HCT116 (cell line): ENCODE measurements around the gene ZBTB49. TPM values are rescaled to one million over a fixed set of nuclear protein-coding genes. Genes with fewer than 3 reads are reported as not detected.
"Not testable (repeated sequence)": the region's sequence is repeated elsewhere in the genome, so short reads cannot be mapped to it uniquely, and the experiment has no call there.

Source experiments
- ATAC-seq: fragments of 200-7000 bp; cut with Tn5 transposase; 2 replicates; pipeline ENCODE4 v1.9.1; 2020; ENCODE audit warnings: mild to moderate bottlenecking, moderate library complexity
- BruUV-seq: library from RNA; stranded (reverse); fragments of 400-500 nt; replicated peaks from 2 replicates; lab custom pipeline; 2021; lab: Mats Ljungman, UMichigan
- CTCF ChIA-PET: fragments of 300-600 bp; sonication (Branson Sonifier 250); formaldehyde crosslinking; loops from one replicate; lab custom pipeline; 2021; ENCODE audit warnings: antibody characterized with exemption; lab: Charles Lee
- POLR2A ChIA-PET: fragments of 300-600, 350-600 bp; sonication (Branson Sonifier 250); formaldehyde crosslinking; loops from one replicate; lab custom pipeline; 2021; ENCODE audit warnings: antibody characterized with exemption; lab: Charles Lee
- RAD21 ChIA-PET, 2 experiments: fragments of 300-600 bp; sonication (Branson Sonifier 250); formaldehyde crosslinking; loops; one replicate each; lab custom pipeline; 2023; ENCODE audit warnings: low total read pairs in 2 of 2; ENCODE audit not compliant: uncharacterized antibody in 2 of 2, unreplicated experiment in 2 of 2, low non-redundant PET in 1 of 2; lab: Charles Lee
- DNase-seq: peaks from one replicate; pipeline ENCODE4 v3.0.0-alpha.2; 2010; ENCODE audit warnings: low read depth, low spot score
- H2AFZ ChIP-seq: fragments of 200-600 bp; shearing (Covaris generic), sonication (generic); 2 replicates; pipeline ENCODE4 v1.6.1; 2017; ENCODE audit warnings: low read depth, mixed run types, mixed read lengths, antibody characterized with exemption, low read length; ENCODE audit not compliant: poor library complexity, severe bottlenecking
- H3K27ac ChIP-seq: 2 replicates; pipeline ENCODE4 v1.5.1; 2012; ENCODE audit warnings: low read depth, low read length
- H3K27me3 ChIP-seq: fragments of 200-600 bp; sonication (generic); 2 replicates; pipeline ENCODE4 v1.6.1; 2016; ENCODE audit warnings: mixed run types, low read length, mixed read lengths; ENCODE audit not compliant: insufficient read depth
- H3K36me3 ChIP-seq, 2 experiments: fragments of 200-500 bp in 1 of 2; fragments of 200-600 bp in 1 of 2; sonication (Bioruptor generic) in 1 of 2; sonication (generic) in 1 of 2; 2 replicates each; pipeline versions ENCODE4 v1.5.1 to v1.6.1; 2014 to 2016; ENCODE audit warnings: low read length in 2 of 2, inconsistent platforms in 1 of 2, mixed read lengths in 1 of 2, mixed run types in 1 of 2; ENCODE audit not compliant: insufficient read depth in 2 of 2, control insufficient read depth in 1 of 2
- H3K4me1 ChIP-seq, 2 experiments: fragments of 200-600 bp in 1 of 2; sonication (generic) in 1 of 2; 2 replicates each; pipeline versions ENCODE4 v1.5.1 to v1.6.1; 2012 to 2017; ENCODE audit warnings: low read length in 2 of 2, inconsistent platforms in 1 of 2, mild to moderate bottlenecking in 1 of 2, mixed read lengths in 1 of 2, mixed run types in 1 of 2, moderate library complexity in 1 of 2; ENCODE audit not compliant: insufficient read depth in 2 of 2, control insufficient read depth in 1 of 2
- H3K4me2 ChIP-seq: fragments of 200-600 bp; sonication (generic); 2 replicates; pipeline ENCODE4 v1.6.1; 2017; ENCODE audit warnings: mixed run types, low read length, mixed read lengths
- H3K4me3 ChIP-seq, 2 experiments: fragments of 200-600 bp in 1 of 2; sonication (generic) in 1 of 2; replicated peaks in 1 of 2; 2 replicates each; pipeline ENCODE4 v1.5.1; 2011 to 2016; ENCODE audit warnings: low read length in 2 of 2, control low read depth in 1 of 2, low read depth in 1 of 2, mild to moderate bottlenecking in 1 of 2, mixed read lengths in 1 of 2, mixed run types in 1 of 2
- H3K79me2 ChIP-seq: fragments of 200-600 bp; sonication (generic); 2 replicates; pipeline ENCODE4 v1.6.1; 2017; ENCODE audit warnings: mild to moderate bottlenecking, mixed run types, low read length, moderate library complexity, mixed read lengths; ENCODE audit not compliant: insufficient read depth
- H3K9ac ChIP-seq: fragments of 200-600 bp; sonication (generic); 2 replicates; pipeline ENCODE4 v1.6.1; 2016; ENCODE audit warnings: low read length, mixed read lengths
- H3K9me2 ChIP-seq: fragments of 200-600 bp; sonication (generic), shearing (Covaris generic); 2 replicates; pipeline ENCODE4 v1.6.1; 2017; ENCODE audit warnings: mixed run types, mild to moderate bottlenecking, moderate library complexity; ENCODE audit not compliant: insufficient read depth
- H3K9me3 ChIP-seq, 2 experiments: fragments of 200-500 bp in 1 of 2; fragments of 200-600 bp in 1 of 2; sonication (Bioruptor generic) in 1 of 2; sonication (generic) in 1 of 2; 2 replicates each; pipeline ENCODE4 v1.6.1; 2014 to 2017; ENCODE audit warnings: low read length in 2 of 2, mixed read lengths in 2 of 2, inconsistent platforms in 1 of 2, low read depth in 1 of 2, mild to moderate bottlenecking in 1 of 2, mixed run types in 1 of 2, moderate library complexity in 1 of 2; ENCODE audit not compliant: control insufficient read depth in 1 of 2, insufficient read depth in 1 of 2
- H4K20me1 ChIP-seq: fragments of 200-600 bp; sonication (generic), shearing (Covaris generic); 2 replicates; pipeline ENCODE4 v1.6.1; 2017; ENCODE audit warnings: mixed run types, mild to moderate bottlenecking, moderate library complexity; ENCODE audit not compliant: insufficient read depth
- CEBPB ChIP-seq: IDR thresholded peaks from 2 replicates; pipeline ENCODE4 v1.6.1; 2012; ENCODE audit warnings: low read depth
- EZH2phosphoT487 ChIP-seq: fragments of 200-600 bp; IDR thresholded peaks from 2 replicates; pipeline ENCODE4 v1.6.1; 2018; ENCODE audit warnings: antibody characterized with exemption, borderline replicate concordance
- JUND ChIP-seq: IDR thresholded peaks from 2 replicates; pipeline ENCODE4 v1.6.1; 2012
- POLR2AphosphoS5 ChIP-seq: IDR thresholded peaks from 2 replicates; pipeline ENCODE4 v1.6.1; 2011; ENCODE audit warnings: mild to moderate bottlenecking, low read depth, low read length, moderate library complexity
- REST ChIP-seq: IDR thresholded peaks from 2 replicates; pipeline ENCODE4 v1.6.1; 2012; ENCODE audit warnings: low read depth
- SIN3A ChIP-seq: IDR thresholded peaks from 2 replicates; pipeline ENCODE4 v1.6.1; 2012; ENCODE audit warnings: low read depth
- SRF ChIP-seq: IDR thresholded peaks from 2 replicates; pipeline ENCODE4 v1.6.1; 2012; ENCODE audit warnings: low read depth
- ZBTB33 ChIP-seq: IDR thresholded peaks from 2 replicates; pipeline ENCODE4 v1.6.1; 2011; ENCODE audit warnings: mild to moderate bottlenecking, low read length, moderate library complexity; ENCODE audit not compliant: insufficient replicate concordance; ENCODE audit errors: extremely low read depth
- intact Hi-C: fragments of 100-400 bp; cut with micrococcal nuclease; formaldehyde crosslinking; loops from 2 replicates; pipeline ENCODE4 v1.10.0; 2022
- total RNA-seq: library from RNA; stranded (reverse); gene quantifications from one replicate; pipeline ENCODE4 v1.2.1, GENCODE V29; 2021; ENCODE audit not compliant: unreplicated experiment

The ZBTB49 gene
- total RNA-seq, 1 experiment from 2014 or later: 3.9 TPM

GRCh38 chr4:4347585-4347984 is 57.5 kb downstream of the ZBTB49 start:
- H2AFZ ChIP-seq: no peak overlapping the region
- H3K4me3 ChIP-seq: no peak overlapping the region
- RAD21 ChIA-PET: no interaction called here
- no peak overlapping the region for H3K27ac ChIP-seq
- no peaks in the 10 kb centered on the region for H4K20me1 ChIP-seq
- ATAC-seq: no peak
- H3K9ac ChIP-seq: no peak overlapping the region
- H3K36me3 ChIP-seq: no peaks in the 10 kb centered on the region
- intact Hi-C loops: no loop called here
- no peak for TF ChIP-seq CEBPB
- TF ChIP-seq ZBTB33: no peak
- no peak for TF ChIP-seq JUND
- TF ChIP-seq SRF: no peak
- TF ChIP-seq POLR2AphosphoS5: no peak
- no peak for TF ChIP-seq SIN3A
- TF ChIP-seq REST: no peak
- no peak for TF ChIP-seq EZH2phosphoT487
- H3K9me3 ChIP-seq: no peaks in the 10 kb centered on the region
- no TSS peak for BruUV-seq
- H3K9me2 ChIP-seq: no peaks in the 10 kb centered on the region
- H3K27me3 ChIP-seq: no peaks in the 10 kb centered on the region
- no peak overlapping the region for H3K4me2 ChIP-seq
- POLR2A ChIA-PET: no interaction called here
- CTCF ChIA-PET: no interaction called here
- DNase-seq: no peak
- H3K4me1 ChIP-seq: no peaks in the 10 kb centered on the region
- no peaks in the 10 kb centered on the region for H3K79me2 ChIP-seq

- H3K4me2 ChIP-seq, H3K27ac ChIP-seq, H3K9me2 ChIP-seq, H2AFZ ChIP-seq, intact Hi-C loops, H3K9me3 ChIP-seq, H3K79me2 ChIP-seq, BruUV-seq, ATAC-seq, RAD21 ChIA-PET, CTCF ChIA-PET, H3K9ac ChIP-seq, H4K20me1 ChIP-seq, H3K4me1 ChIP-seq, H3K27me3 ChIP-seq, H3K36me3 ChIP-seq, DNase-seq, POLR2A ChIA-PET, H3K4me3 ChIP-seq: not testable (repeated sequence)
Measured at GRCh38 chr4:4348585-4348984, 58.5 kb downstream of the ZBTB49 start.
